DMS153 treated with DMSO at 0.1 percent for 48 hours (cell line): Measurements from ENCODE around the gene NIPA2.

Experiments
- DNase-seq: peaks from one replicate; lab custom pipeline; 2025; ENCODE audit not compliant: unreplicated experiment; lab: John Stamatoyannopoulos, UW

NIPA2 gene

GRCh38 chr15:22874966-22875365 is 36.5 kb downstream of the NIPA2 start:
- DNase-seq, result no peak

GRCh38 chr15:22877117-22877516 is 38.7 kb downstream of the NIPA2 start:
- no peak for DNase-seq

DNA sequence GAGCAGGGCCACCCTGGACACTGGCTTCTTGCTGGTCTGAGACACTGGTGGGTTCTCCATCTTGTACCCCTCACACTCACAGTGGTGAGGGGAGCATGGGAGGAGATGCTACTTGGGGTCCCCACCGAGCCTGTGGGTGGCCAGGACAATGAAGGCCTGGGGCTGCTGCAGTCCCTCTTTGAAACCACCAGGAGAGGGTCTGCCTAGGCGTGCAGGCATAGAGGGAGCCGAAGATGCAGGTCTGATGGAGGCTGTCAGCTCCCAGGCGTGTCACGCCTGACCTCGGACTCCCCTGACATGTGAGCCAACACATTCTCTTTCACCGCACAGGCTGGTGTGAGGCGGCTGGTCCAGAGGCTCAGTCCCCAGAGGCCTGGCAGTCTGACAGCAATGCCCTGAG is 39.1 kb downstream of the NIPA2 start:
- DNase-seq, result no peak

DNA sequence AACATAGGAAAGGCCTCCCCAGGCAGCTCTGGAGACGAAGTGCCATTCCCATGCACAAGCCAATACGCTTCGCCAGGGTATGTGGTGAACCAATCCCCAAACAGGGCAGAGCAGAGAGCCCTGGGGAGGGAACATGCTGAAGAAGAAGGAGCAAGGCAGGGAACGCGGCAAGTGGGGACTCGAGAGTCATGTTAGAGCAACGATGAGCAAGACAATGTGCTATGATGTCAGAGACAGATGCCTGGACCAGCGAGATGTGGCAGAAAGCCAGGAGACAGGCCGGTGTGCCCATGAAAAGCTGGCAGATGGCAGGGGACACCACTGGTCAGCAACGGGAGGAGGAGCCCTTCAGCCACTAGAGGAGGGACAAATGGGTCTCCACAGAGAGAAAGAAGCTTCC is 39.6 kb downstream of the NIPA2 start:
- no peak for DNase-seq

DNA sequence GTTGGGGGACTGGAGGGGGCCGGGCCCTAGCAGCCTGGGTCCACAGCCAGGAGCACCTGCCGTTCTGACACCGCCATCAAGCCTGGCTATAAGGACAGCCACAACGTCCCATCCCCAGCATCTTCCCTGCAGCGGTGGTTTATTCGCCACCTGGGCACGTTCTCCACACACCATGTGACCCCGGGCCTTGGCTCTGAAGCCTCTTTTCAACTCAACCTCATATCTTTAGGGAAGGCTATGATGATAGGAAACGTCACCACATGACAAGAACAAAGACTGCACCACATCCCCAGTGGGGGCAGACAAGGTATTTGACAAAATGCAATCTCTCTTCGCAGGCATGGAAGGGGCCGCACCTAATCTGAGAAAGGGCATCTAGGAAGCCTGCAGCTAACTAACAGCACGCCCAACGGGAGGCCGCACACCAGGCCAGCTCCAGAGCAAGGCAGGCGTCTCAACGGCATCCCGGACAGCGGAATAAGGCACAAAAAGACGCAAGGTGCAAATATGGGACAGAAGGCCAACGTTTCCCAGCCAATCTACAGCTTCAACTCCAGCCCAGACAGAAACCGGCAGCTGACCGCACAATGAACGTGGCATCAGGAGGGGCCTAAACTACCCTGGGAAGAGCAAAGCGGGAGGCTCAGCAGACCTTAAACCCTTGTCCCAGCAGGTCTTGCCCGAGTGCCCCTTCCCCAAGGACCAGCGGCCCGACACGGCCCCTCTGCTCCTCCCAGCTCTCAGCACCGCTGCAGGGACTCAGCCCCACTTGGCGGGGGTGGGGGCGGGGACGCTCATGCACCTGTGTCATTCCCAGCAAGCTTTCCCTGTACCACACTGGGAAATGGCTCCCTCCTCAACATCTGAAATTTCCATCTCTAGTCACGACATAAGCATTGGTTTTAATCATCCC is 41.9 kb downstream of the NIPA2 start:
- DNase-seq, result no peak

GRCh38 chr15:22880981-22881738 is 42.7 kb downstream of the NIPA2 start:
- DNase-seq, result no peak

DNA sequence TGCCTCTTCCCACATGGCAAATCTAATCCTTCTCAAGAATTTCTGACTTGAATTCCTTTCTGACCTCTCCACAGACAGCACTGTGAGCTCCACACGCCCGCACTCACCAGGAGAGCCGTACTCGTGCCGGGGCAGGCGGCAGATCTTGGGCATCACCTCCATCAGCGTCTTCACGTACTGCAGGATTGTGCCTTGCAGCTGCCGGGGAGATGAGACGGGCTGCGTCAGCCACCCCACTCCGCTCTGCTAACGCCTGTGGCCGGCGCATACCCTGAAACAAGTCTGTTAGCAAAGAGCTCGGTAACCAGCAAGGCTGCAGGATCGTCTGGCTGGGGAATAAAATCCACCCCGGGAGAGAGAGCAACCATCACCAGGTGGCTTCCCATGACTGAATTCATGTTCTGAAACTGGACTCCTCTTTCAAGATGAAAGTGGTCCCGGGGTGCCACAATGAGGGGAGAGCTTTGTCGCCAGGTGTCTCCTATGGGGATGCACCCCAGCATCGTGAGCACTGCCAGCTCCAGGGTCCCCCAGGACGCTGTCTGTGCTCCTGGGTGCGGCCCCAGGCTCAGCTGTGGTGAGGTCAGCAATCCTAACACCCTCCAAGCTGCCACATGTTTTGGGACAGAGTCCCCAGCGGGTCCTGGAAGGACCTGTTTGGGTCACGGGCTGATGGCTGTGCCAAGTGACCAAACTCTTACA is 43.4 kb downstream of the NIPA2 start:
- no peak for DNase-seq

DNA sequence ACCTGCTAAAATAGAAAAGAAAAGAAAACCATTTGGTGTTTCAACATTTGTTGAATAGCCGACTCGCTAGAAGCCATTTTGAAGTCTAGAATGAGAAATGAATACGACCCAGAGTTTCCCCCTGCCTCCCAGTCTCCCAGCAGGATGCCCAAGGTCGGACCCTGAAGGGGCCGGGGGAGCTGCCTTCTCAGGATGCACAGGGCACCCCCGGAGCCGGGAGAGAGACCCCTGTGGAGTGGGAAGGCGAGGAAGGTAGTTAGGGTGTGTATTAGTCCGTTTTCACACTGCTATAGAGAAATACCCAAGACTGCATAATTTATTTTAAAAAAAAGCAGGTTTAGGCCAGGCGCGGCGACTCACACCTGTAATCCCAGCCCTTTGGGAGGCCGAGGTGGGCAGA is 44.7 kb downstream of the NIPA2 start:
- DNase-seq, result no peak

GRCh38 chr15:22884344-22884743 is 45.9 kb downstream of the NIPA2 start:
- DNase-seq, result no peak

GRCh38 chr15:22885120-22885519 is 46.7 kb downstream of the NIPA2 start:
- no peak for DNase-seq

- DNase-seq, result no peak
Observed at GRCh38 chr15:22887157-22887951, 48.9 kb downstream of the NIPA2 start.

DNA sequence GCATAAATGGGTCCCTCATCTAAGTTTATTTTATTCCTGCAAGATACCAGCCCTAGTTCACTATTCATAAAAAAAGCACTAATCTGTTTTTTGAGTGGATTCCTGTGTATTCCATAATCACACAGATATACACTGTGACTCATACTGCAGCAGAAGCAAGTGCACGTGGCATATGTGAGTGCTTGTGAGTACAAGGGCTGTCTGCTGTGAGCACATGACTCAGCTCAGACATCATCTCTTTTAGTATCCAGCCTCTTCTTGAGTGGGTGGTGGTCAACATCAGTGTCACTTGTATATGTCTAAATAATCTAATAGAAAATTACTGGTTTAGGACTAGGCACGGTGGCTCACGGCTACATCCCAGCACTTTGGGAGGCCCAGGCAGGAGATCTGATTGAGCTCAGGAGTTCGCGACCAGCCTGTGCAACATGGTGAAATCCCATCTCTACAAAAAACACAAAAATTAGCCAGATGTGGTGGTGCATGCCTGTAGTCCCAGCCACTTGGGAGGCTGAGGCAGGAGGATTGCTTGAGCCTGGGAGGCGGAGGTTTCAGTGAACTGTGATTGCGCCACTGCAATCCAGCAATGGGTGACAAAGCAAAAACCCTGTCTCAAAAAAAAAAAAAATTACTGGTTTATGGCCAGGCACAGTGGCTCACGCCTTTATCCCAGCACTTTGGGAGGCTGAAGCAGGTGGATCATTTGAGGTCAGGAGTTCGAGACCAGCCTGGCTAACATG is 49.8 kb downstream of the NIPA2 start:
- DNase-seq, result no peak

DNA sequence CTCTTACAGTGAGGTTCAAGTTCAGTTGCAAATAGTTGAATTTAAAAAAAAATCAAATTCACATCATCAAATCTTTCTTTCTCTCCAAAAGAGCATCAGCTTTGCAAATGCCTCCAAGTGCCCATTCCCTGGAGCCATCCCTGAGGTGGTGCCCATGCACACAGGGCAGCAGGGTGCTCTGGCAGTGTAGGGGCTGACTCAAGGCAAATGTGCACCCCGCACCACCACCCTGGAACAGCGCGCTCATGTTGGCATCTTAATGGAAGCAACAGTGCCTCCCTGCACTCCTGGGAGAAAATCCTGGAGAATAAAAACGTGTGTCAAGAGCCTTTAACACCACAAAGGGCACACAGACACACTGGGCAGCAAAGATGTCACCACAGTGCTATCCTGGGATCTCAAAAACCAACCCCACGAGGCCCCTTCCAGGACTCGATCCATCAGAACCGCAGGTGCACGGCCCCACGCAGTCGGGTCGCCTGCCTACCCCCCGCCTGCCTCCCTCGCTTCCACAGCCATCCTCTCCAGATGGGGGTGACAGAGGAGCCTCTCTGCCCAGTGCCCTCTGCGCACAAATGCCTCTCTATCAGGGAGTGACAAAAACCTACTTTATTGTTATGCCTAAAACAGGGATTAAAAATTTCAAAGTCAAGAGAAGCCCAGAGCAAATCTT is 50.8 kb downstream of the NIPA2 start:
- no peak for DNase-seq

DNA sequence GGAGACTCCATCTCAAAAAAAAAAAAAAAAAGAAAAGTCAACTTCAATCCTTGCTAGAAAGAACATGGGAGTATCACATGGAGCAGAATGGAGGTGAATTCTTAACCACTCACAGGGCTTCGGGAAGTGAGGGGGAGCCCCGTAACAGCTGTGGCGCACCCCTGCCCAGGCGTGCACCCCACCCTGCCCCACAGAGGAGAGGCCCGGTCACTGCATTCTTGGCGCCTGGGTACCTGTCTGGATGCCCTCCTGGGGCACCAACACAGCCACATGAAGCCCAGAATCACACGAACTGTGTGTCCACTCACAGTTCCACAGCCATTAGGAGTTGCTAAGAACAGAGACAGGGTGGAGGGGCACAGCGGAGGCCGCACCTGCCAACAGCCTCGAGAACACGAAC is 51.8 kb downstream of the NIPA2 start:
- DNase-seq, result no peak

DNA sequence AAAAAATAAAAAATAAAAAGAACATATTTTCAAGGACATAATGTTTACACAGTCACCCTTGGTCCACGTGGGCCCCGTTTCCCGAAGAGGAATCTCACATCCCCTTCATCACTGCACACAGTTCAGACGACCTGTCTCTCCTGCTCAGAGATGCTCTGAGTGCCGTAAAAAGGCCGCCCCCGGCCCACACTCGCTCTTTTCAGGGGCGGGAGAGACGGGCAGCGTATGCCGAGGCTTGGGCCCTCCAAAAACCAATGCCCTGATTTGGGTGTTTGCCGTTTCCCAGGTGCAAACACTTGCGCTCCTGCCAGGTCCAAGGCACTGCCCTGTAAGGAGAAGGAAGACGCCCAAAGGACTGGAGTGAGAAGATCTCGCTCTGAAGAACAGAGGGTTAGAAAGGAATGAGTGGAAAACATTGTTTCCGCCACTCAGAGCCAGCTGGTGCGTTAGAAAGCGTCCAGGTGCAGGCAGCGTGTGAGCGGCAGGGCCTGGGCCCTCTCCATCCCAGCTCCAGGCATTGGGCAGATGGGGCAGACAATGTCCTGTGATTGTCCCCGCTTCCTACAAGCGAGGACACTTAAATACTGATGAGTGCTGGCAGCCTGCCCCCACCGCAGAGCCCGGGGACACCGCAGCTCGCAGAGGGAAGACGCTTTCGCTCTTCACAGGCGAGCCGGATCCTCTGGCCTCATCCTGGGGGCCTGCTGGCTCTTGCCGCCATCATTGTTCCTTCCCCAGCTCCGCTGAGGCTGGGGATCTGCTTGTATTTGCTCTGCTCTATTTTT is 53.2 kb downstream of the NIPA2 start:
- DNase-seq, result no peak

DNA sequence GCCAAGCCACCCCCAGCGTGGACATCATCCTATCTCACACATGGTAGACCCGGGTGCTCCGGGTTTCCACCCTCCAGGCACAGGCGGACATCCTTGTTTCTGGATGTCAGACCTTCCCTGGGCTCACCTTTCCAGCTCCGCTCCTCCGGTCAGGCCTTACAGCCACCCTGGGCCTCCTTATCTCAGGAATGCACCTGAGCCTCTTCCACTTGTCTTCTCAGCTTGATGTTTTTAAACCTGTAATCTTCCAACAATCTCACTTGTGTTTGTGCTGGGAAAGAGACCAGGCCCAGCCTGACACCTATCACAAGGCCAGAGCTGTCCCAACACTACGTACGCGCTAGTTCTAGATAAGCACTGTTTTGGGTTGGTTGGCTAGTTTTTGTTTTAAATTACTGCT is 53.9 kb downstream of the NIPA2 start:
- no peak for DNase-seq

GRCh38 chr15:22893081-22893480 is 54.6 kb downstream of the NIPA2 start:
- DNase-seq, result no peak

- no peak for DNase-seq
Observed at GRCh38 chr15:22893881-22894280, 55.4 kb downstream of the NIPA2 start.
